Measurements from ENCODE around the gene HERC3.
"Not testable (repeated sequence)": the region's sequence is repeated elsewhere in the genome, so short reads cannot be mapped to it uniquely, and the experiment has no call there.

HERC3 gene

DNA sequence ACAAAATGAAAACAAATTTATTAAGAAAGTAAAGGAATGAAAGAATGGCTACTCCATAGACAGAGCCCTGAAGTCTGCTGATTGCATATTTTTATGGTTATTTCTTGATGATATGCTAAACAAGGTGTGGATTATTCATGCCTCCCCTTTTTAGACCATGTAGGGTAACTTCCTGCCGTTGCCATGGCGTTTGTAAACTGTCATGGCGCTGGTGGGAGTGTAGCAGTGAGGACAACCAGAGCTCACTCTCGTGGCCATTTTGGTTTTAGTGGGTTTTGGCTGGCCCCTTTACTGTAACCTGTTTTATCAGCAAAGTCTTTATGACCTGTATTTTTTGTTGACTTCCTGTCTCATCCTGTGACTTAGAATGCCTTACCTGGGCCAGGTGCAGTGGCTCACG lies 17.5 kb downstream of the HERC3 start:
- not testable (repeated sequence) for DNase-seq

DNA sequence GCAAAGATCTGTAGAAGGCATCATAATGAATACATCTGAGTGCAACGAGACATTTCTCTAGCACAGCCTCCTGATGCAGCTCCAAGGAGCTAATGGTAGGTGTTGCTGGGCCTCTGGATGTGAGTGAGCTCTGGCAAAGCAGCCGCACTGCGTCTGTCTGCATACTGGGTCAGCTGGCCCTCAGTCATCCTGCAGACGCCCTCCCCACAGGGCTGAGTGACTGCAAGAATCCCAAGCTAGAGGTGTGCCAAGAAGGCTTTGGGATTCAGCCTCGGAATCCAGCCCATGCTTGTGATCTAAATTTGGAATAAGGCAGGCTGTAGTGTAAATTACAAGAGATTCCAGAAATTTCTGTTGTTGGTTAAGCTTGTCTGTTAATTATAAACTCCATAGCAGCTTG lies 18.5 kb downstream of the HERC3 start:
- no peak for DNase-seq

DNA sequence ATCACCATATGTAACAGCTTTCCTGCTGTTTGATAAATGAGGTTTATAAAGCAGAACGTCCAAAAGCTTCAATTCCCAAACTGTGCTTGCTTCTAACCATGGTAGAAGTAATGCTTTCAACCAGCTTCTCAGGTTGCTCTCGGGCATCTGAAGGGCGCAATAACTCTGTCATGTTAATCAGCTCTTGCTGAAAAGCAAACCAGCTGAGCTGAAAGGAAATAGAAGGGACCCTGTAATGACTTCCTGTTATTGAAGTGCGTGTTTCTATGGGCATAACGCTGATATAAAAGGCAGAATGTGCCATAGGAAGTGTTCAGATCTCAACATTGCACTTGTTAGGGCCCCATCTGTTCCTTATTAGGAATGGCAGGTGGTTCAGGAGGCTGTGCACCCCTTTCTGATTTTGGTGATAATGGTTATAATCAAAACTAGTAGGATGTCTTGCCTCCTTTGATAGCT lies 21.2 kb downstream of the HERC3 start:
- no peak for DNase-seq

DNA sequence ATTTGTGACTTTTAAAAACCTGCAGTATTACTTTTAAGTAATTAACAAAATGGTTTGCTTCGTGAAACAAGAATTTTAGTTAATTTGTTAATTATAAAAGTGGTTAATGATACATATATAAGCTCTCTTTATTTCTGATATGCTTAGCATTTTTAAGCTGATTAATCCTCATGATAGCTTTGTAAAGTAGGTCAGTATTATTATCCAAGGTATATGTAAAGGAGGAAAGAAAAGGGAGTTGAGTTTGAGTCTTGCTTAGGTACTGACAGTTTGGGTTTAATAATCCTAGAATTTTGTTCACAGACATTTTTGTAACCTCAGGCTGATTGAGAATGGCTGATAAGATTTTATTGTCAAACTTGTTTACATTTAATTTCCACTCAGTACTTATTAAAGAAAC lies 21.8 kb downstream of the HERC3 start:
- no peak for DNase-seq

DNA sequence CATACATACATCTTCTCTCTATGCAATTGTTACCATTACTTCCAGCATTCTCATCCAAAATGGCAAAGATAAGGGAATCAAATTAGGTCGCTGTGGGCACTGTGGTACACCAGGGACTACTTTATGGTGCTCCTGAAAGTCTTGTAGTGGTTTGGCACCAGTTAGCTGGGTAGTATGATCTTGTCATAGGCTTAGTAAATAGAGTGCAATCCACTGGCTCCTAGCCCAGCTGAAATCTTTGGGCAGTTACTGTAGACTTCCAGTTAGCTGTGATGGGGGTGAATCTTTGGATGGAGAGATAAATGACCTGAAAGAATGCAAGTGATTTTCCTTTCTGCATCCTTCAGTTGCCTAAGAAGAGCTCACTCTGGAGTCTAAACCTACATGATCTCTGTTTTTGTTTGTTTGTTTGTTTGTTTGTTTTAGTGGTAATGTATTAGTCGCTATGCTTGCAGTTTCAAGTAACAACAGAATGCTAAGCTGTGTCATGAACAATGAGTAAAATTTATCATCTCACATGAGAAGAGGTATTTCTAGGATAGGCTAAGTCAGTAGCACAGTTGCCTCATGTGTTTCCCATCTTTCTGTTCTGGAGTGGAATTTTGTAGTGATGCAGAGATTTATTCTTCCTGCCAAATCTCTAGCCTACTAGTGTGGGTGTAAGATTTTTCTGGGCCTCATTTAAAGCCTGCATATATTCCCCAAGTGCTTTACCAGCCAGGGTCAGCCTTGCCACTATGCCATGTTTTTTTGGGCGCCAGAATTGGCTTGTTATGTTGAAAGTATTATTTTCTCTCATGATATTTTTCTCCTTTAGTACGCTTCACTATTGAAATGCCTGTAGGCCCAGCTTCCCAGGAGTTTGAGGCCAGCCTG lies 24.2 kb downstream of the HERC3 start:
- no peak for DNase-seq

DNA sequence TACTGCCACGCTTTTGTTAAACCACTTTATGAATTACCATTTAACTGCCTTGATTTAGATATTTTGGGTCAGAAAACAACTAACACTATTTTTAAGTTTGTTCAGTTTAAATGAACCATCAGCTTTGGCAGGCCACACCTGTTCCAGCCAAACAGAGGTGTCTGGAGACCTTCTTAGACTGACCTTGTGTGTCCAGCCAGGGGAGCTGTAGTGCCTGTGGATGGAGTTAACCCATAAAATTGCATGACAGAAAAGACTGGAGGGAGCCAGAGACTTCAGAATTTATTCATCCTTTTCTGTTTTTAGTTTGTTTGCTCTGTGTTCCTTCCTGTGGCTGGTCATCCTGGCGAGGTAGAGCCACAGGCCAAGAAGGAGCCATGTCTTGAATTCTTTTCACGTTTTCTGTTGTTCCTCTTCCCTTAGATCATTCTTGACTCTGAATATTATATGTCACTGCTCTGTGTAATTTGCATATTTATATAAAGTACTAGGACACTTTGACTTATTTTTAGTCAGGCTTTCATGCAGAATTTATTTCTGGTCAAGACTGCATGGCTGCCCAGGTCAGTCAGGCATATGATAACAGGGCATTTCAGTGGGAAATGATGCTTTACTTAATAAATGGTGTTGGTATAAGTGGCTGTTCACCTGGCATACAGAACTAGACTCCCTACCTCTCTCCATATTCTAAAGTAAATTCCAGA lies 26.7 kb downstream of the HERC3 start:
- no peak for DNase-seq

DNA sequence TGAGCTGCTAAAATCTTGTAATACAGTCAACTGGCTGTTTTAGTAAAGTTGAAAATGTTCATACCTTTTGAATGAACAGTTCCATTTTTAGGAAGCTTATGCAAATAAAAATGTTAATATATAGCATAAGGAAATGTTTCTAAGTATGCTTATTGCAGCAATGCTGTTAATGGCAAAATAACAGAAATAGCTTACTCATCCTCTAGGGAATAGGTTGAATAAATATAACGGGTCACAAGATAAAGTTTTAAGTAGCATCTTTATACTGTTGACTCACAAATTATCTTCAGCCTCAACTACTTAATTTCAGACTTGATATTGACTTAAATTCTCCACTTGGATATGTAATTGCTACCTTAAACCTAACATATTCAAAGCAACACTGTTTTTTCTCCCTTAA lies 27.7 kb downstream of the HERC3 start:
- no peak for DNase-seq

DNA sequence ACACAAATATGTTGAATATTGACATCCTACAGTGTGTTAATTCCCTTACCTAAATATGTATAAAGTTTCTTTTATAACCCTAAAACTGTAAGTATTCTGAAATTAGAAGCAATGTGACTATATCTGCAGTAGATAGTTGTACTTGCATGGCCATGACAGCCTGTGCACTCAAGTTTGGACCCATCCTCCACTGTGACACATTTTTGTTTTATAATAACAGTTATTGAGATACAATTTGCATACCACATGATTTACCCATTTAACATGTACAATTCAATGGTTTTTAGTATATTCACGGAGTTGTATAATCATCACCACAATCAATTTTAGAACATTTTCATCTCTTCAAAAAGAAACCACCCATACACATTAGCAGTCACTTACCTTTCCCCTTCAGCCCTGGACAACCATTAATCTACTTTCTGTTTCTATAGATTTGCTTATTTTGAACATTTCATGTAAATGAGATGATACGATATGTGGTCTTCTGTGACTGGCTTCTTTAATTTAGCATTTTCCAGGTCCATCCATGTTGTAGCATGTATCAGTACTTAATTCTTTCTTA lies 29.6 kb downstream of the HERC3 start:
- DNase-seq = no peak

DNA sequence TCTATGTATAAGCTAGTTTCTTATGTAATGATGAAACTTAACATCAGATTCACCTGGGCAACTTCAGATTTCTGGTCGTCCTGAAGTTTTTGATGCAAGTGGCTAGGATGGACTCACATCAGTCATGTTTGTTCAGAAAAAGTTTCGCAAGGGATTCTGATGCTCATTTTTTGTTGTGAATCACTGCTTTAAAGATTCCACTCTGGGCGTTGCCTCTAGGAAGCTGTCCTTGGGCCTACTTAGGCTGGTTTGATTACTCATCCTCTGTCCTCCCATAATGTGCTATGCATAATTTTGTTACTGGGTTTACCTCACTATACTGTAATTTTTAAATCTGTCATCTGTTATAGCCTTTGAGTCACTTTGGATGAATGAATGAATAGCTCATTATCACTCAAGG lies 30.8 kb downstream of the HERC3 start:
- no peak for DNase-seq

DNA sequence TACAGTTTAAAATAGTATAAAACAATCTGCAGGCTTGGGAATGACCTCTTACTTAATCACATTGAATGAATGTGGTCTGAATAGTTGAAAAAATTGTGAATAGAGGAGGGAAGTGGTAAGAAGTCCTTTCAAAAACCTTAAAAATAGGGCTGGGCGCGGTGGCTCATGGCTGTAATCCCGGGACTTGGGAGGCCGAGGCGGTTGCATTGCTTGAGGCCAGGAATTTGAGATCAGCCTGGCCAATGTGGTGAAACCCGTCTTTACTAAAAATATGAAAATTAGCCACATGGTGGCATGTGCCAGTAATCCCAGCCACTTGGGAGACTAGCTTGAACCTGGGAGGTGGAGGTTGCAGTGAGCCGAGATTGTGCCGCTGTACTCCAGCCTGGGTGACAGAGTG lies 36.5 kb downstream of the HERC3 start:
- DNase-seq = no peak

DNA sequence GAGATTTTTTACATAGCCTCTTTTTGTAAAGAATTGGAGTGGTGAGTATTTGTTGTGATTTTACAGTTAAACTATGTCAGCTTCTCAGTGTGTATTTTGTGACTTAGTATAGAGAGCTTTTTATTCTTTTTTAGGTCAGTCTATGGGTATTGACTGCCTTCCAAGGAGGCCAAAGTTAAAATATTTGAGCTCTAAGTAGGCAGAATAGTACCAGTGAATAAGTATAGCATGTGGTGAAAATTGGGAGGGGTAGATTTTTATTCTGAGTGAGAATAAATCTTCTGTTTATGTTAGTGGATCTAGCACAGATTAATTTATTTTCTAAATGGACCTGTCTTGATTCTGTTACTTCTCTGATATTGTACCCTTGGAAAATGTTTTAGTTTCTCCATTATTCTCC lies 37.5 kb downstream of the HERC3 start:
- DNase-seq = no peak

DNA sequence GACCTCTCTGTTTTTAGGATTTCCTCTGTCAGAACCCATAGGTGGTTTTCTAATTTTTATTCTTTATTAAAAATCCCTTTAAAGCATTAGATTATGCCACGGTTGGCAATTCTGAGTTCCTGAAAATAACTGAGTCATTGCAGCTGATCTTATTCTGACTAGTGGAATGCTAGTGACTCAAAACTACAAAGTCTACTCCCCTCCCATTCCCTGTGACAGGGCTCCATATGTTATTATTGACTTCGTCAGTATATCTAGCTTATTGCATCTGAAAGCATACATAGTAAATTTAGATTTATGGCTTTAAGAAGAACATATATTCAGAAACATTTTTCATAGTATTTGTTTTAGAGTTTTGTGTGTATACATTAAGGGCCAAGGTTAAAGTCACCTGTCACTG lies 38.5 kb downstream of the HERC3 start:
- no peak for DNase-seq

DNA sequence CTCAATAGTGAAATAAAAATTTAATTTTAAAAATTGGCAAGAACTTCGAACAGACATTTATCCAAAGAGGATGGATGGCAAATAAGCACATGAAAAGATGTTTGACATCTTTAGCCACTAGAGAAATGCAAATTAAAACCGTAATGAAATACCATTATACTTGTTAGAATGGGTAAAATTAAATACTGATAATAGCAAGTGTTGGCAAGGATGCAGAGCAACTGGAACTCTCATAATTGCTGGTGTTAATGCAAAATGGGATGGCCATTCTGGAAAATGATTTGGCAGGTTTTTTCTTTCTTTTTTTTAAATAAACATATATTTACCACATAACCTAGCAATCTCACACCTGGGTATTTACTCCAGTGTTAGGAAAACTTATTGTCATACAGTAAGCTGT lies 51.7 kb downstream of the HERC3 start:
- no peak for DNase-seq

DNA sequence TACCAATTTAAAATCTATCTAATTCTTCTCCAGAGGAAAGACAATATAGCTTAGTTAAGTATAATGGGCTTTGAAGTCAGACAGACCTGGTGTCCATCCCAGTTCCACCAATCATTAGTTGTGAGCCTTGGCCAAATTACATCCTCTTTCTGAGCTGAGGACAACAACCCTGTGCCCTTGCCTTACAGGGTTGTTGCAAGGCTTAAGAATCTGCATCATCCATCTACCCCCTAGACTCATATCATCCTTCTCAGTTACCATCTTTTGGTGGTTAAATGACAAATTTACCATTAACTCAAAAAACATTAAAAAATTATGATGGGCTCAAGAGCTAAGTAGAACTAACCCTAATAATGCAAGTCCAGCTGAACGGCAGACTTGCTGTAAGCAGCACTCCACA lies 53.7 kb downstream of the HERC3 start:
- no peak for DNase-seq

DNA sequence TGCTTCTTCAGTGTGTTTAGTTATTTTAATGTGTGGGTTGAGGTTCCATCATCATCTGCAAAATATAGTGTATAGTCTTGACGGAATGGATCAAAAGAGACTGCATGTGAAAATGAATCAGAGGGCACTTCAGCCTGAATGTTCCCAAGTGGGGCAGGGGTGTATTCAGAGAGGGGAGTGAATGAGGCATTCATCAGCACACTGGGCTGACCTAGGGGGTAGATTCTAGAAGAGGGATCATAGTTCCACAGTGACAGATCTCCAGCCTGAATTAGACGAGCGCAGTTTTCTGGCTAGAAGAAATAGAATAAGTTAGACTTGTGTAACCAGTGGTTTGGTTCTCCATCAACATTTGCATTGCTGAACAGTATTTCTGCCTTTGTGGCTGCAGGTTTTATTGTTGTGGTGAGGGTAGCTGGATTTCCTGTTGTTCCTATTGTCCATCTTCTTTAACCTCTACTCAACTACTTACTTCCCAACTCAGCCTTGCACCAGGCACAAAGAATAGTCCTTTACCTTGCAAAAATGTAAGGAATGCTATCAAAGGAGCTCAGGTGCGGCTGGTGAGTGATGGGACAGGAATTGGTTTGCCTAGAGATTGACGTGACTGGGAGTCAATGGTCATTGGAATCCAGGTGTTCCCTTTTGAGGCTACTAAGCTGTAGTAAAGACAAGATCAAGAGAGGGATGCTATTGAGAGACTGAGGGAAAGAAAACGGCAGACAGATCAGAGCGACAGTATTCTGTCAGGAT lies 54.4 kb downstream of the HERC3 start:
- no peak for DNase-seq

DNA sequence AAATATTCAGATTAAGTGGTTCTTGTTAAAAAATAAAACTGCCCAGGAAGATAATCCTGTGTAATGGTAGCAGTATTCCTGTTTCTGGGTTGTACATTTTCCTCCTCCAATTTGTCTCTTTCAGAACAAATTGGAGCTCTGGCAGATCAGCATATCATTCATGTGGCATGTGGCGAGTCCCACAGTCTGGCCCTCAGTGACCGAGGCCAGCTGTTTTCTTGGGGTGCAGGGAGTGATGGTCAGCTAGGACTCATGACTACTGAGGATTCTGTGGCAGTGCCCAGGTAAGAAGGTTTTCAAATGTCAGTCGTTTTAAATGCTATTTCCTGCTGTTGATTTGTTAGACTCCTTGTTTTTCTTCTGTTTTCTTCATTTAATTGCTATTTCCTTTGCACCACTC lies 57.4 kb downstream of the HERC3 start:
- DNase-seq = no peak

DNA sequence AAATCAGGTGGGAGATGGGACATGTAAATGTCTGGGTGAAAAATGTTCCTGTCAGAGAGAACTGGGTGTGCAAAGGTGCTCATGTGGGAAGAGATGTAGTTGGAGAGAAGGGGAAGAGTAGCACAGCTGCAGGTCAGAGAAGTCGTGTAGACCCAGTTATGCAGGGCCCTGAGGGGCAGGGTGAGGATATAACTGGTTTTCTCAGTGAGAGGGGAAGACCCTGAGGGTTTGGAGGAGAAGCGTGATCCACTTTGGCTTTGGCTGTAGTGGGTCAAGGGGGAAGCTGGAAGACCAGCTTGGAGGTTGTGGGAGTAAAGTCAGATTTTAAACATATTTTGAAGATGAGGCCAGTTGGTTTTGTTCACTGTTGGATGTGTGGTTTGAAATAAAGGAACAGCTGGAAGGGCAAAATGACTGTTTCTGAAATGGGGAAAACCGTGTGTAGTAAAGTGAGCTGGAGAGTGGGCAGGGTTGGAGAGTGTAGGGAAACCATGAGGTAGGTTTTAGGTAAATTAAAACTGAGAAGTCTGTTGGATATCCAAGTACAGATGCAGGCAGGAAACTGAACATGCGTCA lies 61.2 kb downstream of the HERC3 start:
- DNase-seq = no peak

DNA sequence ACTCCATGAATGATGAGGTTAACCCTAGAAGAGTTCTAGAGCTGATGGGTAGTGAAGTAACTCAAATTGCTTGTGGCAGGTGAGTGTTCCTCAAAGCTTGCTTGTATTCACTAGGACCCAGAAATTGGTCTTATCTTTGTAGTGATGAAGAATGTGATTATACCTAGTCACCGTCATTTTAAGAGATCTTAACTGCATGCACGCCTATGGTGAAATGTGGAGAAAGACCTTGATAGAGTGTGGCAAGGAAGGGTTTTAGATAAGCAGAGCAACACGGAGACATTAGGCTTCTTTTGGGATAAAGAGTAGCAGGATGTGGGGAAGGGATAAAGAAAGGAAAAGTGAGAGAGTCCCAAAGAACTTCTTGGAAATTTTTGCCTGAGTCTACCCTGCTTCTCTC lies 62.9 kb downstream of the HERC3 start:
- DNase-seq = no peak

DNA sequence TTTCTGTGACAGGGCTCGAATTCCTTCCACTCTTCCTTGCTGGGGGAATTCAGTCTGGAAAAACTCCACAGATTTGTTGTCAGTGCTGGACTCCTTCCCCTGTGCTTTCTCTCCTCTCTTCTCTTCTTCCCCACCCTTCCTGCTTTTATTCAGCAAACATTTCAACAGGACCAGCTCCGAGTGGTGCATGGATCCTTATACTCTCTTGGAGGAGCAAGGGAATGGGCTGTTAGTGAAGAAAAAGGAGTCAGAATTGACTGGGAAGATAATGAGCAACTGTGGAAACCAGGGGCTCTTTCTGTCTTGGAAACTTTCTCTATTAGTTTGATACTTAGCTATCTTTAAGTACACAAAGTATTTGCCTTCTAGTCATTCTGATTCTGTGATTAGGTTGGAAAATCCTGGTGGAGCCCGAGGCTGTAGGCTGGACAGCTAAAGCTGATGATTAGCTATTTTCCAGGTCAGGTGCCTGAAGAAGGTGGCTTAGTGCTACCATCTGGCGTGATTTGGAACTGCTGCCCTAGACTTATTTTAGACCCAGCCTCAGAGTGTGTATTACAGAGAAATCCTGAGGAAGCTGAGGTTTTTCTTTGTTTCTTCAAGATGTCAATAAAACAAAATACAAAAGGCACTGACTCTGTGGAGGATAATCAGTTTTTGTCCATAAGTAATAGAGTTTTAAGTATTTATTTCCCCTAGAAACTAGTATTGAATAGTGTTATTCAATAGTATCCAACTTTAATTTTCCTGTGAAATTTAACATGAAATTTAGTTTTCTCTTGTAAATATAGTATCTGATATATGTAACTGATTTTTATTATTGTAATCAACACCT lies 67.0 kb downstream of the HERC3 start:
- peak; percentile 38 for DNase-seq

DNA sequence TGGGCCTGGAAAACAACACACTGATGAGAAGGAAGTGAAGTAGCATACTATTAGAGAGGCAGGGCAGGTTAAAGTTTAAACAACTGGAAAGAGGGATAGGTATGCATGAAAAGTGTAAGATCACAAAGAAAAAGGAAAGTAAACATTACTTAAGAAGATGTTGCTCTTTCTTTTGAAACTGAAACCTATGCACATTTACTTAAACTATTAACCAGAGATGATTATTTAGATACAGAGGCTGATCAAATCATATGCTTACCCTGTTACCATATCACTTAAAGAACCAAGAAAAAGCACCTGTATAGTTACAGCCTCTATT lies 67.6 kb downstream of the HERC3 start:
- DNase-seq = no peak

DNA sequence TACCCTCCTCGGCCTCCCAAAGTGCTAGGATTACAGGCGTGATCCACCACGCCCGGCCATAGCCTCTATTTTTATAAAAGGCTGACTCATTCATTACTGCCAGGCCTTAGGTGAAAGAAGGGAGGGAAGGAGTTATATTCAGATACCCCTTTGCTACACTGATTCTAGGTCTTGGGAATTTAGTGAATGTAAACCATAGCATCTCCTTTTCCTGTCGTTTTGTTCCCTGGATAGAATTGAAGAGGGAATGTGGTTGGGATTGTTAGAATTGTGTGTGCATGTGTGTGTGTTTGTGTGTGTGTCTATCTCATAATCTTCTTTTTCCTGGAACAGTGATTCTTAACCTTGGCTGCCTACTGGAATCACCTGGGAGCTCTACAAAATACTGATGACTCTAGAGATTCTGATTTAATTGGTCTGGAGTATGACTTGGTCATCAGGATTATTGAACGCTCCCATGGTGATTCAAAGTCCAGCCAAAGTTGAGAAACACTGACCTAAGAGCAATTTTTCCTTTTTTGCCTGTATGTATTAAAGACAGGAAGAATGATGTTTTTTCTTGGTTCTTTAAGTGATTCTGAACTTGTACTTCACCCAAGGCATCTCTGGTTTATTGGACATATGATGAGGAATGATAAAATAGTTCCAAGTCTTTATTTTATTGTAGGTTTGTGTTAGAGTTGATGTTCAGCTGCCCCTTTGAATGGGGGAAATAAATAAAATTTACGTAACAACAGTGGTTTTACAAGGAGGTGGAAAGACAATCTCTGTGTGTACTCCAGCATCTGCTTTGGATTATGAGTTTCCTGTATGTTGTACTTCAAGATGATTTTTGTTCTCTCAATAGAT lies 68.4 kb downstream of the HERC3 start:
- DNase-seq = no peak

All from stimulated activated CD4-positive, alpha-beta T cell treated with anti-CD3 and anti-CD28 coated beads, Interleukin-15, amount 100 ng/mL, for 24 hours (primary cell).